Measurements from ENCODE around the gene SAMD5.

The SAMD5 gene

GRCh38 chr6:147508042-147508865 is at the start of gene SAMD5:
Gene SAMD5 (plus strand): TSS chr6:147508690. CDS start chr6:147508929, 239 bp downstream.
- DNase-seq (ENCODE audit: low spot score): peak; percentile 38

DNA sequence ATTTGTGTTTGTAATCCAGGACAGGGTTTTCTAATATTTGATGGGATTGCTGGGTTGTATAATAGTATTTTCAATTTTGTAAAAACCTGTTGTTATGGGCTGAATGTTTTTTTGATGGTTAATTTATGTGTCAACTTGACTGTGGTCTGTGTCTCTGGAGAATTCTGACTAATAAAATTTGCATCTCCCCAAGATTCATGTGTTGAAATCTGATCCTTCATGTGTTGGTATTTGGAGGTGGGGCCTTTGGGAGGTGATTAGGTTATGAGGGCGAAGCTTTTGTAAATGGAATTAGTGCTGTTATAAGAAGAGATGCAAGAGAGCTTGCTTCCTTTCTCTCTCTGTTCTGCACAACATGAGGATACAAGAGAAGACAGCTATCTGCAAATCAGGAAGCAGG is 48.7 kb upstream of the SAMD5 start:
- DNase-seq (ENCODE audit: low spot score): no peak

DNA sequence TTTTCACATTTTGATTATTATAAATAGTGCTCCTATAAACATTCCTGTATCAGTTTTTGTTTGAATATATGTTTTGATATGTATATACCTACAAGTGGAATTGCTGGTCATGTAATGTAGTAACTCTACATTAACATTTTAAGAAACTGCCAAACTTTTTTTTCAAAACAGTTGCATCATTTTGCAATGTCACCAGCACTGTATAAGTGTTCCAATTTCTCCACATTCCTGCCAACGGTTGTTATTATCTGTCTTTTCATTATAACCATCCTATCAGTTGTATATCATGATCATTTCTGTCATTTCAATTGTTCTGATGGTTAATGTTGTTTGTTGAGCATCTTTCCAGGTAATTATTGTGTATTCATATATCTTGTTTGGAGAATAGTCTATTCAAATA is 44.8 kb upstream of the SAMD5 start:
- no peak for DNase-seq (ENCODE audit: low spot score)

DNA sequence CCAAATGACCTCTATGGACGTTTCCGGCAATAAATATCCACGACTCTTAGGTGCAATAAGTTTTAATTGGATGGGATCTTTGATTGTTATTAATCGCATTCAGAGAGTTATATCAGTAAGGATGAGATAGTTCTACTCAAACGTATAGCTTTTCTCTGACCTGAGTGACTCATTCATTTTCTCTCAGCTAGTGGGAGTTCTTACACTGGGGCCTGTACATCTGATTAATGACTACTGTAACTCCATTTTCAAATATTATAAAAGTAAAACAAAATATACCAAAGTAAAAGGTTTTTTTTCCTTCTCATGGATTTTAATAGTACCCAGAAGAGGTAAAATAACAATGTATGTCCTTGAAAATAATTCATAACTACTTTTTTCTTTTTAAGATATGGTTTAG is 41.1 kb upstream of the SAMD5 start:
- no peak for DNase-seq (ENCODE audit: low spot score)

DNA sequence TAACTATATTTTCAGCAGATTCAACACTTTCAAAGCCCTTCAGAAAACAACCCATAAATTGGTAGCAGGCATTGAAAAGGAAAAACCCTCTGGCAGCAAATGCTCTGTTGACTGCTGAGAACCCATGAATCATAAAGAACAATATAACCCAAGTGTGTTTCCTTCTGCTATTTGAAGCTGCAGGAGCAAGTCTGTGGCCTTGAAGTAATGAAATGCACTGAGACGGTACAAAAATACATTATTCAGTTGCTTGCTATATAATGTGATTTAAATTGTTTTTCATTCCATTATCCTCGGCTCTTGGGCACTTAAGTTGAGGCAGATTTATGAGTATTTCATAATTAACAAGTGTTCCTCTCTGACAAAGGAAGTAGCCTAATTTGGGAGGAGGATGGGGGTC is 40.6 kb upstream of the SAMD5 start:
- no peak for DNase-seq (ENCODE audit: low spot score)

GRCh38 chr6:147468634-147469033 is 39.9 kb upstream of the SAMD5 start:
- DNase-seq (ENCODE audit: low spot score): no peak

DNA sequence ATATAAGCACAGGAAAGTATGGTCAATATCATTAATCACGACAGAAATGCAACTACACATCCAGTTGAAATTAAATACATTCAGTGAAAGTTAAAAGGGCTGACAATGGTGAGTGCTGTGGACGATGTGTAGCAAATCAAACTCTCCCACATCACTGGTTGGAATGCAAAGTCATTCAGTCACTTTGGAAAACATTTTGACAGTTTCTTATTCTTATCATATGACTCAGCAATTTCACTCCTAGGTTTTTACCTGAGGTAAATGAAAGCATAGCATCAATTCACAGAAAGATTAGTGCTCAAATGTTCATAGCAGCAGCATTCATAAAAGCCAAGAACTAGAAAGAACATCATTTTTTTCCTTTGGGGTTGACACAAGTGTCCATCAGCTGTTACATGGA is 28.6 kb upstream of the SAMD5 start:
- DNase-seq (ENCODE audit: low spot score): no peak

- DNase-seq (ENCODE audit: low spot score): no peak
Measured at GRCh38 chr6:147486683-147487082, 21.8 kb upstream of the SAMD5 start.

DNA sequence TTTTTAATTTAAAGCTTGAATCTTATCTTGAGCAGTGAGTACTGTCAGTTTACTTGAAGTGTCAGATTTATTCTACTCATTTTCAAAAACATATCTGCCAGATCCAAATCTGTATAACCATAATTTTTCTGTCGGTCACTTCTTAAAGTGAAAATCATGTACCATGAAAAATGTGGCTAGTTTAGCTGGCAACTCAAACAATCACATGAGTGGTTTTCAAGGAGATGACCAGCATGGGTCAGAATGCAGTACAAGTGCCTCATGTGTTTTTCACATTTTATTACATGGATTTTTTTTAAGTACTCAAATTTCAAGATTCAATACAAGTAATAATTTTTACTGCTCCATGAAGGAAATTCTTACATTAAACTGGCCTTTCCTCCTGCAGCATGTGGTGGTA is 11.0 kb upstream of the SAMD5 start:
- DNase-seq (ENCODE audit: low spot score): no peak

GRCh38 chr6:147503587-147503986 is 4.9 kb upstream of the SAMD5 start:
- no peak for DNase-seq (ENCODE audit: low spot score)

- DNase-seq (ENCODE audit: low spot score): no peak
Measured at GRCh38 chr6:147504848-147505247, 3.6 kb upstream of the SAMD5 start.

GRCh38 chr6:147506704-147507114 is 1.8 kb upstream of the SAMD5 start:
- peak; percentile 57 for DNase-seq (ENCODE audit: low spot score)

DNA sequence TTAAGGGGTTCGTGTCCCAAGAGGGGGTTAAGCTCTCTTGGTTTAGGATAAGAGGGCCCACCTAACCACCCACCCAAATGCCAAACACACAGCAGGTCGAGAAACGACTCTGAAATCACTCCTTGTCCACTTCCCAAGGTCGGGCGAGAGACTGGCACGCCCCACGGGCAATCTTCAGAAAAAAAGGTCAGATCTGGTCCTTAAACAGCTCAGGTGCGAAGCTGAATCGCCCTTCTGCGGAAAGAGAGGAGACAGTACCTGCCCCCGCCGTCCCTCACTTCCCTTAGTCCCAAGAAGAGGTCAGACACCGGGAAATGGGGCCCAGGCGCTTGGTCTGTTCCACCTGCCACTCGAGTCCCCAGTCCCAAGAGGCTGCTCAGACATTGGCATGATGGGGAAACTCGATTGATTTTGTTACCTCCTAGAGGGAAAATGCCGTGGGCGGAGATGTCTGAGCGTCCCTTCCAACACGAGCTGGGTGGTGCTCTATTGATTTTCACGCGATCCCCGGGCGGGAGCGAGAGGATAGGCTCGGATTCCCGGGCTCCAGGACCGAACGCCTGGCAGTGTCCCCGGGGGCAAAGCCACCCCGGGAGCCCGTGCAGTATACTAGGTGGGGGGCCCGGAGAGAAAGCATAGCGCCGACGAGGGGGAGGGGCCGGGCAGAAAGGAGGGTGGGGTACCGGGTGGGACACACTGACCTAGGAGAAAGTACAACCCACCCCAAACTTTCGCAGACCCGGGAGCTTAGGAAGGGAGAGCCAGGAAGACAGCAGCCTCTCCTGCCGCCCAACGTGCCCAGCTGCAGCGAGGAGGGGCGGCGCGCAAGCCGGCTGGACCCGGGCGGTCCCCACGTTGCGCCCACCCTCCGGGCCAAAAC is 1.1 kb upstream of the SAMD5 start:
- DNase-seq (ENCODE audit: low spot score): no peak

DNA sequence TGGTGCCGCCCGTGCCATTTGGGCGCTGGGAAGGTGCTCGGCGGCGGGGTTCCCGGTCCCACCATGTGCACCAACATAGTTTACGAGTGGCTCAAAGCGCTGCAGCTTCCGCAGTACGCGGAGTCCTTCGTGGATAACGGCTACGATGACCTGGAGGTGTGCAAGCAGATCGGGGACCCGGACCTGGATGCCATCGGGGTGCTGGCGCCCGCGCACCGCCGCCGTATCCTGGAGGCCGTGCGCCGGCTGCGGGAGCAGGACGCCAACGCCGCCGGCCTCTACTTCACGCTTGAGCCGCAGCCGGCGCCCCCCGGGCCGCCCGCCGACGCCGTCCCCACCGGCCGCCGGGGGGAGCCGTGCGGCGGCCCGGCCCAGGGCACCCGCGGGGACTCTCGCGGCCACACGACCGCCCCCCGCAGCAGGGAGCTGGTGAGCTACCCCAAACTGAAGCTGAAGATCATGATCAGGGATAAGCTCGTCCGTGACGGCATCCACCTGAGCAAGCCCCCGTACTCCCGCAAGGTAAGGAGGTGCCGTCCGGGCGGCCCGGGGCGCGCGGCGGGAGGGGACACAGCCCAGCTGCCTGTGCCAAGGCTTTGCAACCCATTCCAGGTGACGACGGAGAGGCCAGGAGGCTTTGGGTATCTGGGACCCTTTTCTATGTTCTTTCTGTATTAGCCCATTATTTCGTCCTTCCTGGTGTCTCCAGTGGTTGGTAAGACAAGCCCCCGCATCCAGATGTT is 547 bp downstream of the SAMD5 start:
- no peak for DNase-seq (ENCODE audit: low spot score)

DNA sequence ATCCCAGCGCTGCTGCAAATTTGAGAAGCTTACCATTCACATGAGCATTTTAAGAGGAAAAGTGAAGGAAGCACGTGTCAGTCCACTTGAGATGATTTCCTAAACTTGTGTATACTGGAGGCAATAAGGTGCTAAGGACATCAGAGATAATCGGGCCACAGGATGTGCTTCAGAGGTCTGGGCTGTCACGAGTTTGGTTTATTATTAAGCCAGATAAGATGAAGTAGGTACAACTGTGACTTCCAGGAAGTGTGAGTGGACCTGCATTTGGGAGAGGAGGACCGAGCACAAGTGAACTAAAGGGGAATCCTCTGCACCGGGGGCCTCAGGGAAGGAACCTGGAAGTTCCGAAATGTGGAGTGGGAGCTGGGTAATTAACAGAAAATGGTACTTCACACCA is 1.4 kb downstream of the SAMD5 start:
- DNase-seq (ENCODE audit: low spot score): no peak

DNA sequence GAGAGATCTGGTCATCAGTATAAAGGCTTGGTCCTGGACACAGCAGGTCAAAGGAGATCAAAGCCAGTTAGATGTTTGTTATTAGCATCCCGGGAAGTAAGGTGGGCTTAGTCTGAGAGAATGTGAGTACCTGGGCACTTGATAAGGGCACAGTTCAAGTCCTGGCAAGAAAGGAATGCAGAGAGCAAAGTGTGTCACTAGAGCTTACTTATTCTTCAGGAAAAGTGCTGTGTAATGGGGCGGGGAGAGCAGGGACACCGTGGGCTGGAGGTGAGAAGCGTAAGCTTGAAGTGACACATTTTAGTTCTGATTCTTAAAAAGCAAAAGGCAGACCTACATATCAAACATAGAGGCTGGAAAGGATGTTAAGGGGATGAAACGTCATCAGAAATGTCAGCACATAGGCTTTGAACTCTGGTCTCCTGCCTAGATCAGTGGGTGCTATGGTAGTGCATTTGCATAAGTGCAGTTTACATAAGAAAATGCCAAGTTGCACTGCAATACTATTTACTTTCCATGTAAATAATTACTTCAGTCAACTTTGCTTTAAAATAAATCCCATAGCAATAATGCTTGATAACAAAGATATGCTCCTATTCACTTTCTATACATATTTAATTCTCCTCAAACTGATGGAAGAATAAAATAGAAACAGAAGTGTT is 2.6 kb downstream of the SAMD5 start:
- DNase-seq (ENCODE audit: low spot score): no peak

DNA sequence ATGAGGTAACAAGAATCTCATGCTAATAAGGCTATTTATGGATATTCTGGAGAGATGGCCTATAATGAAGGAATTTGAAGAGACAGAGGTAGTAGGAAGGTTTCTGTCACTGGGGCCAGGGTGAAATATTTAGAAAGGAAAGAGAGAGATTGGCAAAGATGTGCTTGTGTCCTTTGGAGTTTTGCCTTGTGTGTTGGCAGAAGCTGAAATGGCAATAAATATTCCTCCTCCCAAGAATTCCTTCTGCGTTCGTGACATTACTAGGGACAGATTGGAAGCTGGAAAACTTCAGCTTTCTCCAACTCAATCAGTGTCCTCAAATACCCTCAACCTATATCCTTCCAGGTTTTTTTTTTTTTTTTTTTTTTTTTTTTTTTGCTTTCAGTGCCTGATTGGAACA is 6.3 kb downstream of the SAMD5 start:
- DNase-seq (ENCODE audit: low spot score): no peak

- no peak for DNase-seq (ENCODE audit: low spot score)
Measured at GRCh38 chr6:147515327-147515726, 6.8 kb downstream of the SAMD5 start.

DNA sequence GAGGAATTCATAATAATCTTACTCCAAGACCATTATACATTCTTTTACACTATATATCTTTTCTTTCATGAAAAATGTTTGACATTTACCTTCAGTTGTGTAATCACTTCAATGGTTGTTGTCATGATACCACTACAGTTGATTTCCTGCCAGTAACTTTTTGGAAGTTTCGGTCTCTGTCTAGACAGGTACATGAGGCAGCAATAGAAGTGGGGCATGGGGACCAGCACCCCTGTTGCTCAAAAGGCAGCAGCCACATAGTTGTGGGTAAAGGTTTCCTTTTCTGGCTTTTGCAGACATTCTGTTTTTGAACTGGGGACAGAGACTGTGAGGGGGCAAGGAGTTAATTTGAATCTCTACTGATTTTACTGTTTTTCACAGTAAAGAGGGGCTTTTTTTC is 14.1 kb downstream of the SAMD5 start:
- DNase-seq (ENCODE audit: low spot score): no peak

- no peak for DNase-seq (ENCODE audit: low spot score)
Measured at GRCh38 chr6:147525519-147526209, 17.2 kb downstream of the SAMD5 start.

- no peak for DNase-seq (ENCODE audit: low spot score)
Measured at GRCh38 chr6:147527197-147527596, 18.7 kb downstream of the SAMD5 start.
